Non-pigmented ciliary epithelial cell (primary cell): Measurements from ENCODE around the gene IFNGR1.
"Not testable (repeated sequence)": the region's sequence is repeated elsewhere in the genome, so short reads cannot be mapped to it uniquely, and the experiment has no call there.

ENCODE experiments used
- DNase-seq: peaks from one replicate; pipeline ENCODE4 v3.0.0-alpha.2; 2010; ENCODE audit warnings: low read depth

The IFNGR1 gene

DNA sequence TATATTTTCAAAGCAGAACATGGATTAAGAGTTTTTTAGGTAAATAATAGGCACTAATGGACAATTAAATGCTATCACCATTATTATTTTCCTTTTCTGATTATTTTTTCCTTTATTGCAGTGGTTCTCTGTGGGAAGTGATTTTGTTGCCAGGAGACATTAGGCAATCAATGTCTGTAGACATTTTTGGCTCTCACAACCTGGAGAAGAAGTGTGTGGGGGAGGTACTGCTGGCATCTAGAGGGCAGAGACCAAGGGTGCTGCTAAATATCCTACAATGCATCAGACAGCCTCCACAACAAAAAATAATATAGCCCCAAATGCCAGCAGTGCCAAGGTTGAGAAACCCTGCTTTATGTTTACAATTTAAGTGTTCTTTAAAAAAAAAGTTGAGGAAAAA lies 8.3 kb downstream of the IFNGR1 start:
- DNase-seq: no peak

GRCh38 chr6:137208279-137208678 lies 10.9 kb downstream of the IFNGR1 start:
- no peak for DNase-seq

DNA sequence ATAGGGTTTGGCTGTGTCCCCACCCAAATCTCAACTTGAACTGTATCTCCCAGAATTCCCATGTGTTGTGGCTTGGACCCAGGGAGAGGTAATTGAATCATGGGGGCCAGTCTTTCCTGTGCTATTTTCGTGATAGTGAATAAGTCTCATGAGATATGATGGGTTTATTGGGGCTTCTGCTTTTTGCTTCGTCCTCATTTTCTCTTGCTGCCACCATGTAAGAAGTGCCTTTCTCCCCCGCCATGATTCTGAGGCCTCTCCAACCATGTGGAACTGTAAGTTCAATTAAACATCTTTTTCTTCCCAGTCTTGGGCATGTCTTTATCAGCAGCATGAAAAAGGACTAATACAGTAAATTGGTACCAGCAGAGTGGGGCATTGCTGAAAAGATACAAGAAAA lies 11.7 kb downstream of the IFNGR1 start:
- not testable (repeated sequence) for DNase-seq

DNA sequence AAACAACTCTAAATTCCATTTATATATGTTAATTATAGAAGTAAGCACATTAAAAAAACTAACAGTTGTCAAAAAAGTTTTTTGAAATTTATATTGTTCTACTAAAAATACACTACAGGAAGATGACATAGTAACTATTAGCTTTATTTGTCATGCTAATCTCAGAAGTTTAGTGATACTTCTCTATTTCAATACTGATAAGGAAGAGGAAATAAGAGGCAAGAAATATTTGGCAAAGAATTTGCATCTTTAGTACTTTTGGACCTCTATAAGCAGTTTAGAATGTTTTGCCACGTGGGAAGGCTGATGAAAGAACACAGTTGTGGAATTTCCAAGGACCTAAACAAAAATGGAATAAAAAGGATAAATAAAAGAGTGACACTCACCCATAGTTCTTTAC lies 12.6 kb downstream of the IFNGR1 start:
- no peak for DNase-seq

GRCh38 chr6:137203256-137203655 lies 15.9 kb downstream of the IFNGR1 start:
- no peak for DNase-seq

DNA sequence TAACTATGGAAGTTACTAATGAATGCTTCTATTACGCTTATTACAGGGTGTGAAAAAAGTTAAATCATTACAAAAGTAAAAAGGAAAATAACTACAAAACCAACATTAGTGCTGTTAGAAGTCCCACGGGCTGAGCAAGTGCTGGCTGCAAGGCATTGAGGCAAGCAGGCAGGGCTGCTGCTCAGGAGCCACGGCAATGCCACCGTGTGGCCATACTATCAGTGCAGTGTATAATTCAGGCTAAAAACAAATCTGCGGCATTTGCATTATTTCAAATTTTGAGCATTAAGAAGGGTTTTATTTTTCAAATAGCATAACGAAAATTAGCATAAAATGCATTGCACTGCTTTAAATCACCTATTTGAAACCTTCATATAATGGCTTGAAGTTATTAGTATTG lies 17.1 kb downstream of the IFNGR1 start:
- DNase-seq: no peak

GRCh38 chr6:137201006-137201405 lies 18.2 kb downstream of the IFNGR1 start:
- DNase-seq: no peak

DNA sequence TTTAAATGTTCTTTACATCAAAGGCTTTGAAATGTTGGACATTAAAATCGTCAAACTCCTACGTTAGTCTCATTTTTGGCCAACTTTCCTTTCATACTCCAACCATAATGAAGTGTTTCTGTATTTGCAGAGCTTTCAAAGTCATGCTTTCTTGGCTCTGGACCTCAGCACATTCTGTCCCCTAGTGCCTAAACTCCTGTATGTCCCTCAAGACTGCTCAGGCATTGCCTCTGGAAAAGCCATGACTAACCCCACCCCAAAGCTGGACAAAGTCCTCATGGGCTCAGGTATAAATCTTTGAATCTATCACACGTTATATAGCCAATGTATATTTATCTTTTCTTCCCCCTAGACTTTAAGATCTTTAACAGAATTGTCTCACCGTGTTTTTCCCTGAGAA lies 18.9 kb downstream of the IFNGR1 start:
- DNase-seq: no peak

DNA sequence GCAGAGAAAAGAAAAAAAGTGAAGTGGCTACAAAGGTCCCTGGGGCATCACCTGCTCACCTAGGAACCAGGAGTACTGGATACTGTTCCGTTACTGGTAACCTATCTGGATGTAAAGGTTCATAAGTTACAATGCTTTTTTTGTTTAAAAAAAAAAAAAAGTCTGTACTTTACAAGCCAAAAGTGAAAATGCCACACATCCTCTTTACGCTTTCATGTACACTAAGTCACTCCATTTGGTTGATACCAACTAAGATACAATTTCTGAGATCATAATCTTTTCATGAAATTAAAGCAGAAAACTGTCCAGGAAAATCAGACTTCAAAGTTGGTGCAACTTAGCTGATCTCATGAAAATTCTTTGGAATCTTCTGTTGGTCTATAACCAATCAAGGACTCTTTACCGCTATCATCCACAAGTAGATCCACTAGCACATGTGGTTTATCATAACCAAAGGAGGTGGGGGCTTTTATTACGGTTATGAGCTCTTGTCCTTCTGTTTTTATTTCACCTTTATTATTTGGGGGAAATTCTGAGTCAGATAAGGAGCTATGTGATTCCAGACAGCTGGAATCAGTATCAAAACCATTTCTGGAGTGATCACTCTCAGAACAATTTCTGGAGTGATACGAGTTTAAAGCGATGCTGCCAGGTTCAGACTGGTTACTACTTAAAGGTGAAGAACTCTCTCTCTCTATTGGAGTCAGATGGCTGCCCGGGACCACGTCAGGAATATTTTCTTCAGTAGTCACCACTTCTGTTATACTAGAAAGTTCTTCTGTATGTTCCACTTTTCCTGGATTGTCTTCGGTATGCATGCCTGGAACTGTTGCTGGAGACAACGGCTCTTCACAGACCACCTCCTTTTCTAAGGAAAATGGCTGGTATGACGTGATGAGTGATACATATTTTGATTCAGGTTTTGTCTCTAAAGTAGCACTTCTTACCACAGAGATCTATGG lies 21.2 kb downstream of the IFNGR1 start:
- no peak for DNase-seq

DNA sequence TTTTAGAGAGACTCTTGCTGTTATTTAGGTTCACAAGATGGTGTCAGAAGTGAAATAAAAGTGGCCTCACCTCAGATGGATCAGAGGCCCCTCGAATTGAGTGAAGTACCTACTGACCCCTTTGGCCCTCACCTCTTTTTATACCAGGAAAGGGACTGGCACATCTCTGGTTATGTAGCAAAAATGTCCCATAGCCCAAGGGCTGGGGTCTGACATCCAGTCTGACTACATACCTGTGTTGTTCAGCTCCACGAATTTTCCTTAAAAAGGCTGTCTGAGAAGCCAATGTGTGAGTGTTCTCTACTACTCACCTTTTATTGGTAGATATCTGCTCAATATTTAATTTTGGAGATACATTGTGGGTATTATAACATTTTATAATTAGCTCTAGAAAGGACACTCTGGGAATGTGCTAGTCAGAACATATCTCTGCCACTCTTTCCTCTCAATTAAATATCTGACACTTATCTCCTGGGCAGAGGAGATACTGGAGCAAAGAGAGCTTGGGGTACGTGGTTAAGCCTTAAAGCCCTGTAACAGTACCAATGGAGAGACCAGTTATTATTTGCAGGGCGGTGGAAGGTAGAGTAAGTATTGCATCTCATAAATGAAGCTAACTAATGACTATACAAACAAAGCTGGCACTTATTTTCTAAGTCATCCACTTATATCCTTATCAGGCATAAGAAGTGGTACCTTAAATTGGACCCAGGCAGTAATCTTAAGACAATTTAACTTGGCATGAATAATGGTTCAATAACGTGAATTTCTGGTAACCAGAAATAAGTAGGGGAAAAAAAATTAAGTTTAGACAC lies 25.7 kb downstream of the IFNGR1 start:
- DNase-seq: no peak

GRCh38 chr6:137192821-137193220 lies 26.4 kb downstream of the IFNGR1 start:
- no peak for DNase-seq

DNA sequence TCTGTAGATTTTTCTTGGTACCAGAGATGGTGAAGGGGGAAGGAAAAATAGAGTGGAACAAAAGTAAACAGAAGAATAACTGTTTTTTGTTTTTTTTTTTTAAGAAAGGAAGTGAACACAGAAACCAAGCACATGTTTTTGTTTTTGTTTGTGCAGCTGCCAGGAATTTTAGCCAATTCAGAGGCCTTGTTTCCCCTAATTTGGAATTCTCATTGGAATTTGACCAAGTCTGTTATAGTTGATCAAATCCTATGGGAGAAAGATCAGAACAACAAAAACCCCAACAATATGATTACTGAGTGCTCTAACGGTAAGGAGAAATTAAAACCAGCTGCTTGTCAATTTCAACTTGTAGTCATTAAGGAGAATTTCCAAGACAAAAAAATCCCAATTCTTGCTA lies 27.5 kb downstream of the IFNGR1 start:
- DNase-seq: no peak

GRCh38 chr6:137191236-137191635 lies 27.9 kb downstream of the IFNGR1 start:
- no peak for DNase-seq

GRCh38 chr6:137190583-137191094 lies 28.5 kb downstream of the IFNGR1 start:
- no peak for DNase-seq

GRCh38 chr6:137188855-137189254 lies 30.3 kb downstream of the IFNGR1 start:
- no peak for DNase-seq

- DNase-seq: no peak
Observed at GRCh38 chr6:137185290-137185689, 33.9 kb downstream of the IFNGR1 start.

DNA sequence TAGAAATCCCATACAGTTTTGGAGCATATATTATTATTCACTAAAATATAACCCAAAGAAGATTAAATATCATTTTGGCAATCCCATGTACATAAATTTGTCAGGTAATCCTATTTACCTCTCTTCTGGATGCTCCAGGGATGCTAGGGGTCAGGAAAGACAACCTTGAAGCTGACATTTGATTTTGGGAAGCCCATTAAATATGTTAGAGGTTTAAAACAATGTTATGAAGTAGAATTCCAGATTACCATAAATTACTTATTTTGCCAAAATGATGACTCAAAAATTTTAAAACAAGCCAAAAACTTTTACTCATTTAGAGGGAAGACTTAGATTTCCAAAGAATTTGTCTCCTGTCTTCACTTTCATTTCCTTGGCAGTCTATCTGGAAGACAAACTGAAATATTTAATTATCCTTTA lies 36.5 kb downstream of the IFNGR1 start:
- DNase-seq: no peak

GRCh38 chr6:137181891-137182653 lies 37.1 kb downstream of the IFNGR1 start:
- no peak for DNase-seq

GRCh38 chr6:137177611-137178010 lies 41.6 kb downstream of the IFNGR1 start:
- DNase-seq: no peak

DNA sequence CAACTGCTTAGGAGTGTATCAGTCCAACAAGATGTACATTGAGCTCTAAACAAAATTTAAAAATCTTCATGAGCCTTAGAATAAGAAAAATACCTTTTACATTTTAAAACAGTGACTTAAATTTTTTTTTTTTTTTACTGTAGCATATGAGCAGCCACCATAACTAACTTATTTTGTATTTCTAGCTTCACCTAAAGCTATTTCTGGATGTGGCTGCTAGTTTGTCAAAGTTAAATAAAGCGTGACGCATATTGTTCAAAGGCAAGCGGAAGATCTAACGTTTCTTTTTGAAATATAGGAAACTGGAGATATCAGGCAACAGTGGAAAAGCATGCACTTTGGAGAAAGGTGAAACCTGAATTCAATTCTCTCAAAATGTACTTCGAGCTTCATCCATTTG lies 42.5 kb downstream of the IFNGR1 start:
- DNase-seq: no peak

DNA sequence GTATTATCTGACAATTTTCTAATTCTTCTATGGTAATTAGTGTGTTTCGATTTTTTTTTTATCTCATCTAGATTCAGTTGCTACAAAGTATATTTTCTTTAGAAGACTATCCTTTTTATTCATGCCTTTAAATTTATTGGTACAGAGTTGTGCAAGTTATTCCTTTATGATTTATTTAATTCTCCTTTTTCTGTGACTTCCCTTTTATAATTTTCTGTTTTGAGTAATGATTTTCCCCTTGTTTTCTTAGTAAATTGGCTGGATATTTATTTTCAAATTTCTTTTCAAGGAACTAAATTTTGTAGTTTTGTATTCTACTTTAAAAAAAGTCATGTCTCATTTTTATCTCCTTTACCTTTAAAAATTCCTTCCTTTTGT lies 43.3 kb downstream of the IFNGR1 start:
- no peak for DNase-seq
